ENCODE results near the gene PACSIN2. TPM values are rescaled to one million over a fixed set of nuclear protein-coding genes. Genes with fewer than 3 reads are reported as not detected.

PACSIN2 gene
- total RNA-seq, 3 donors from 2014 or later = 43.8 to 82.7 (median 72.4) TPM

- intact Hi-C loops (cut with DNase I; ENCODE audit: low total_unique reads) = no loop called here
- H3K9me3 ChIP-seq = no peaks in the 10 kb centered on the region
- no peaks in the 10 kb centered on the region for H3K36me3 ChIP-seq
- H3K27me3 ChIP-seq = no peaks in the 10 kb centered on the region
- DNase-seq (ENCODE audit: low spot score in 2 of 2) = no peak
- TF ChIP-seq POLR2A (IDR thresholded peaks at IDR 0.05) = no peak
- TF ChIP-seq CTCF (IDR thresholded peaks at IDR 0.05) = no peak
- TF ChIP-seq POLR2AphosphoS5 (IDR thresholded peaks at IDR 0.05) = no peak
- no peaks in the 10 kb centered on the region for H3K4me1 ChIP-seq
- H3K4me3 ChIP-seq = no peak overlapping the region
- no peak overlapping the region for H3K27ac ChIP-seq
These were observed 131.0 kb downstream of the PACSIN2 start for GRCh38 chr22:42883970-42884369.

GRCh38 chr22:42883121-42883520 is 131.8 kb downstream of the PACSIN2 start:
- Histone ChIP-seq H3K4me1 (no peaks in the 10 kb centered on the region), H3K4me3 (no peak overlapping the region), H3K27ac (no peak overlapping the region), H3K36me3 (no peaks in the 10 kb centered on the region), H3K9me3 (no peaks in the 10 kb centered on the region), H3K27me3 (no peaks in the 10 kb centered on the region)
- TF ChIP-seq CTCF (IDR thresholded peaks at IDR 0.05) (no peak), POLR2A (IDR thresholded peaks at IDR 0.05) (no peak), POLR2AphosphoS5 (IDR thresholded peaks at IDR 0.05) (no peak)
- intact Hi-C loops (cut with DNase I; ENCODE audit: low total_unique reads) = no loop called here
- DNase-seq (ENCODE audit: low spot score in 2 of 2) = no peak

GRCh38 chr22:42881982-42882656 is 132.8 kb downstream of the PACSIN2 start:
- Histone ChIP-seq H3K27me3 (no peaks in the 10 kb centered on the region), H3K4me1 (no peaks in the 10 kb centered on the region), H3K36me3 (no peaks in the 10 kb centered on the region), H3K9me3 (no peaks in the 10 kb centered on the region), H3K4me3 (no peak overlapping the region), H3K27ac (no peak overlapping the region)
- no peak for DNase-seq (ENCODE audit: low spot score in 2 of 2)
- TF ChIP-seq POLR2AphosphoS5 (IDR thresholded peaks at IDR 0.05) (no peak), POLR2A (IDR thresholded peaks at IDR 0.05) (no peak), CTCF (IDR thresholded peaks at IDR 0.05) (no peak)
- intact Hi-C loops (cut with DNase I; ENCODE audit: low total_unique reads) = no loop called here

GRCh38 chr22:42881298-42881697 is 133.7 kb downstream of the PACSIN2 start:
- Histone ChIP-seq H3K9me3 (no peaks in the 10 kb centered on the region), H3K27me3 (no peaks in the 10 kb centered on the region), H3K4me3 (no peak overlapping the region), H3K27ac (no peak overlapping the region), H3K36me3 (no peaks in the 10 kb centered on the region), H3K4me1 (no peaks in the 10 kb centered on the region)
- no peak for DNase-seq (ENCODE audit: low spot score in 2 of 2)
- intact Hi-C loops (cut with DNase I; ENCODE audit: low total_unique reads) = no loop called here
- TF ChIP-seq POLR2AphosphoS5 (IDR thresholded peaks at IDR 0.05) (no peak), POLR2A (IDR thresholded peaks at IDR 0.05) (no peak), CTCF (IDR thresholded peaks at IDR 0.05) (no peak)

- no peak for DNase-seq (ENCODE audit: low spot score in 2 of 2)
- no peak for TF ChIP-seq POLR2A (IDR thresholded peaks at IDR 0.05)
- no peak for TF ChIP-seq CTCF (IDR thresholded peaks at IDR 0.05)
- TF ChIP-seq POLR2AphosphoS5 (IDR thresholded peaks at IDR 0.05) = no peak
- Histone ChIP-seq H3K9me3 (no peaks in the 10 kb centered on the region), H3K4me3 (no peak overlapping the region), H3K4me1 (no peaks in the 10 kb centered on the region), H3K27me3 (no peaks in the 10 kb centered on the region), H3K36me3 (no peaks in the 10 kb centered on the region), H3K27ac (no peak overlapping the region)
- intact Hi-C loops (cut with DNase I; ENCODE audit: low total_unique reads) = no loop called here
These were observed 134.1 kb downstream of the PACSIN2 start for GRCh38 chr22:42880815-42881214.

Data from breast epithelium (tissue), 4 donors.